GM12878 (cell line): Measurements from ENCODE around the gene RAD51.

Experiments
- CEBPZ ChIP-seq: fragments of 150-350 bp; IDR thresholded peaks from 2 replicates; pipeline ENCODE4 v1.6.1; 2016; ENCODE audit warnings: low read depth, low read length
- RELB ChIP-seq: fragments of 450-650 bp; IDR thresholded peaks from 2 replicates; pipeline ENCODE4 v1.6.1; 2017; ENCODE audit warnings: low read depth, mild to moderate bottlenecking, moderate library complexity
- STAT3 ChIP-seq: IDR thresholded peaks from 2 replicates; pipeline ENCODE4 v1.6.1; 2011; ENCODE audit warnings: low read depth, low read length, improper control_type of control experiment
- TAF1 ChIP-seq: IDR thresholded peaks from 2 replicates; pipeline ENCODE4 v1.6.1; 2011; ENCODE audit warnings: mild to moderate bottlenecking, low read depth, low read length, borderline replicate concordance
- ZBTB40 ChIP-seq: fragments of 450-650 bp; IDR thresholded peaks from 2 replicates; pipeline ENCODE4 v1.6.1; 2016; ENCODE audit warnings: mild to moderate bottlenecking, moderate library complexity, borderline replicate concordance
- TF ChIP-seq, protein P1 (sequence below): IDR thresholded peaks from 2 replicates; pipeline ENCODE4 v1.6.1; 2011; ENCODE audit warnings: mild to moderate bottlenecking, low read depth, low read length, moderate library complexity; ENCODE audit not compliant: insufficient replicate concordance

DNA sequence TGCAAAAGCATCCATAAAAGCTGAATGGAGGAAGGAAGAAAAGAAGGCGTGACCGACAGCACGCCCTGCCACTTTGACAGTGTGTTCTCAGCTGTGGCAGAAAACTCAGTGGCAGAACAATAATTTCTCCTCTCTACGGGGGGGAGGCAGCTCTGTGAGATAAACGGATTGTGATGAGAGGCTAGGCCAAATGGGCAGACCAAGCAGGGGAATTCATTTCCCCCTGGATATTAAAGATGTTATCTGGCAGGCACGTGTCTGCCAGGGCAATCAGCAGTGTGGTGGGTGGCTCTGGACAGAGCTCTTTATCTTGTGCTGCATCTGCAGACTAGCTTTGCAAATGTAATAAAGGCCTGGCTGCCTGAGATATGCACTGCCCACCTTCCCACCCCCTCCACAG, 62.0 kb downstream of the RAD51 start:
- TF ChIP-seq STAT3 (no peak), ZBTB40 (no peak), CEBPZ (no peak), RELB (no peak), TAF1 (no peak)
- TF ChIP-seq, protein P1, sequence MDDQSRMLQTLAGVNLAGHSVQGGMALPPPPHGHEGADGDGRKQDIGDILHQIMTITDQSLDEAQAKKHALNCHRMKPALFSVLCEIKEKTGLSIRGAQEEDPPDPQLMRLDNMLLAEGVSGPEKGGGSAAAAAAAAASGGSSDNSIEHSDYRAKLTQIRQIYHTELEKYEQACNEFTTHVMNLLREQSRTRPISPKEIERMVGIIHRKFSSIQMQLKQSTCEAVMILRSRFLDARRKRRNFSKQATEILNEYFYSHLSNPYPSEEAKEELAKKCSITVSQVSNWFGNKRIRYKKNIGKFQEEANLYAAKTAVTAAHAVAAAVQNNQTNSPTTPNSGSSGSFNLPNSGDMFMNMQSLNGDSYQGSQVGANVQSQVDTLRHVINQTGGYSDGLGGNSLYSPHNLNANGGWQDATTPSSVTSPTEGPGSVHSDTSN, result no peak
